Measurements from ENCODE around the gene PPM1L. TPM values are rescaled to one million over a fixed set of nuclear protein-coding genes. Genes with fewer than 3 reads are reported as not detected.

Gene PPM1L
- total RNA-seq, 1 experiment from 2014 or later = 7.3 TPM

DNA sequence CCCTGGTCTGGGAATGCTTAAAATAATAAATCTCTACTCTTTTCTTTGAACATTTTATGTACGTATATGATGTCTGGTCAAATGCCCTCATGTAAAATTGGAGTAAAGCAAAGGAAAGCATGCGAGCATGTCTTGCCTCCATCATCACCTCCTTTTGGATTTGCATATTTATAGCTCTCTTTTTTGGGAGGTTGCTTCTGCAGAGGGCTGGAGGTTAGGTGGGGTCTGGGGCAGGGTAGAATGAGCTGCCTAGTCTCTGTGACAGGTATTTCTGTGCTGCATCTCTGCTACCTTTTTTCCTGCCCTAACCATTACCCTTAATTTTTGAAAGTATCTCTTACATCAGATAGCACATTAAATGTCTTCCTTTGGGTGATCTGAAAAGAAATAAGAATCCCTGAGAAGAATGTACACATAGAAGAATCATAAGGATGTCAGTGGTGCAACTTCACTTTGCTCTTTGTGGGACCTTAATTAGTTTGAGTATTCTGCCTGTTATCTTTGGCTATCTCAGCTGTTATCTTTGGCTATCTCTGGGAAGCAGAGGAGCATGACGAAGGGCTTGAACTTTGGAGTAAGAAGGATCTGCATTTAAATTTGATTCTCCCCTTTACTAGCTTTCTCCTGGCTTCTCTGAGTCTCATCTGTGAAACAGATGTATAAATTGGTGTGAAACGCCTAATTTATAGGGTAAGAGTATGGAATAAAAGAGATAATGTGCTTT, 40.2 kb downstream of the PPM1L start:
- no peak overlapping the region for H2BK12ac ChIP-seq (ENCODE audit: insufficient read length, low read depth, low read length)
- Mint-ChIP-seq H3K36me3 (ENCODE audit: insufficient read depth in 1 of 3, low read depth in 3 of 3) (peaks cover 0 to 13% (median 0%) of the 10 kb centered on the region in 3 experiments; a peak in 3 of 7 replicates), H3K9me3 (no peaks in the 10 kb centered on the region), H3K27me3 (ENCODE audit: low read depth) (no peaks in the 10 kb centered on the region), H3K27ac (no peak overlapping the region), H3K4me1 (peaks cover 26 to 41% of the 10 kb centered on the region in 2 experiments), H3K4me3 (no peak overlapping the region)
- no peak for DNase-seq
- no CpG with 5 or more reads among the region's 4 CpGs for WGBS (ENCODE audit: extremely low coverage, insufficient read length, low lambda C conversion rate)
- H3K4me2 ChIP-seq (ENCODE audit: insufficient read depth, insufficient read length, low read length) = no peak overlapping the region
- H2AFZ ChIP-seq (ENCODE audit: low read length) = no peak overlapping the region
- no peak overlapping the region for H3K9ac ChIP-seq (ENCODE audit: extremely low read depth, insufficient read length, low read length)
- H2BK120ac ChIP-seq (ENCODE audit: low read depth, low read length, poor library complexity, severe bottlenecking) = no peak overlapping the region
- H2BK15ac ChIP-seq (ENCODE audit: low read depth, low read length) = no peak overlapping the region
- H2BK5ac ChIP-seq (ENCODE audit: insufficient read length, low read length) = no peak overlapping the region
- no peak overlapping the region for H4K91ac ChIP-seq (ENCODE audit: insufficient read length, low read depth, low read length)
- H3K4me1 ChIP-seq (ENCODE audit: insufficient read depth, low read length) = no peaks in the 10 kb centered on the region; the same call in 1 of the 2 replicates
- no peak overlapping the region for H2AK5ac ChIP-seq (ENCODE audit: insufficient read length, low read length)
- H3K9me3 ChIP-seq (ENCODE audit: control insufficient read depth, low read depth, low read length) = no peaks in the 10 kb centered on the region
- no peak overlapping the region for H2BK20ac ChIP-seq (ENCODE audit: low read depth, low read length, poor library complexity, severe bottlenecking)
- no peaks in the 10 kb centered on the region for H3K79me1 ChIP-seq (ENCODE audit: insufficient read depth, low read depth, low read length, poor library complexity, severe bottlenecking)
- no peak overlapping the region for H3T11ph ChIP-seq (ENCODE audit: low read length)
- no peaks in the 10 kb centered on the region for H4K20me1 ChIP-seq (ENCODE audit: control insufficient read depth, insufficient read depth, insufficient read length)
- H3K27me3 ChIP-seq (ENCODE audit: insufficient read depth, low read length) = no peaks in the 10 kb centered on the region
- H4K5ac ChIP-seq (ENCODE audit: insufficient read length, low read depth, low read length) = no peak overlapping the region
- no peaks in the 10 kb centered on the region for H3K79me2 ChIP-seq (ENCODE audit: insufficient read depth, low read length)
- H3K18ac ChIP-seq (ENCODE audit: insufficient read length, low read depth, low read length) = no peak overlapping the region
- H4K8ac ChIP-seq (replicated peaks; ENCODE audit: insufficient read length, low read depth, low read length) = no peak overlapping the region
- TF ChIP-seq, protein P1, sequence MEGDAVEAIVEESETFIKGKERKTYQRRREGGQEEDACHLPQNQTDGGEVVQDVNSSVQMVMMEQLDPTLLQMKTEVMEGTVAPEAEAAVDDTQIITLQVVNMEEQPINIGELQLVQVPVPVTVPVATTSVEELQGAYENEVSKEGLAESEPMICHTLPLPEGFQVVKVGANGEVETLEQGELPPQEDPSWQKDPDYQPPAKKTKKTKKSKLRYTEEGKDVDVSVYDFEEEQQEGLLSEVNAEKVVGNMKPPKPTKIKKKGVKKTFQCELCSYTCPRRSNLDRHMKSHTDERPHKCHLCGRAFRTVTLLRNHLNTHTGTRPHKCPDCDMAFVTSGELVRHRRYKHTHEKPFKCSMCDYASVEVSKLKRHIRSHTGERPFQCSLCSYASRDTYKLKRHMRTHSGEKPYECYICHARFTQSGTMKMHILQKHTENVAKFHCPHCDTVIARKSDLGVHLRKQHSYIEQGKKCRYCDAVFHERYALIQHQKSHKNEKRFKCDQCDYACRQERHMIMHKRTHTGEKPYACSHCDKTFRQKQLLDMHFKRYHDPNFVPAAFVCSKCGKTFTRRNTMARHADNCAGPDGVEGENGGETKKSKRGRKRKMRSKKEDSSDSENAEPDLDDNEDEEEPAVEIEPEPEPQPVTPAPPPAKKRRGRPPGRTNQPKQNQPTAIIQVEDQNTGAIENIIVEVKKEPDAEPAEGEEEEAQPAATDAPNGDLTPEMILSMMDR (conservative IDR thresholded peaks at IDR 0.05) = no peak
- no peaks in the 10 kb centered on the region for H3K23me2 ChIP-seq (ENCODE audit: insufficient read length, low read depth, low read length, poor library complexity, severe bottlenecking)
- no peak overlapping the region for H3K4ac ChIP-seq (ENCODE audit: low read depth, low read length)
- H3K27ac ChIP-seq (ENCODE audit: insufficient read length, low read depth, low read length) = no peak overlapping the region
- H3K14ac ChIP-seq (ENCODE audit: insufficient read depth, low read length) = no peak overlapping the region
- no peak overlapping the region for H3K23ac ChIP-seq (ENCODE audit: insufficient read length, low read depth, low read length)
- no peak overlapping the region for H3K56ac ChIP-seq (ENCODE audit: insufficient read length, low read depth, low read length)
